HEK293T (cell line): ENCODE measurements around the gene GSTK1.

Experiments
- CTCF ChIA-PET: fragments of 350-600 bp; formaldehyde crosslinking; extraction: SDS; loops from one replicate; lab custom pipeline; 2021; ENCODE audit warnings: antibody characterized with exemption, inconsistent platforms; lab: Yijun Ruan, JAX
- POLR2A ChIA-PET: fragments of 350-600 bp; formaldehyde crosslinking; extraction: SDS; loops from one replicate; lab custom pipeline; 2020; ENCODE audit warnings: antibody characterized with exemption, inconsistent platforms; lab: Yijun Ruan, JAX
- DNase-seq: peaks from one replicate; pipeline ENCODE4 v3.0.0; 2012; ENCODE audit warnings: mixed read lengths; ENCODE audit errors: extremely low spot score
- ARNT ChIP-seq: fragments of 450-650 bp; IDR thresholded peaks from 2 replicates; pipeline ENCODE4 v1.6.1; 2017; ENCODE audit warnings: mild to moderate bottlenecking
- BHLHE40 ChIP-seq: fragments of 450-650 bp; IDR thresholded peaks from 2 replicates; pipeline ENCODE4 v1.6.1; 2016; ENCODE audit warnings: mild to moderate bottlenecking, moderate library complexity, borderline replicate concordance
- CTBP1 ChIP-seq: fragments of 450-650 bp; IDR thresholded peaks from 2 replicates; pipeline ENCODE4 v1.6.1; 2016; ENCODE audit warnings: borderline replicate concordance
- ELF4 ChIP-seq: fragments of 450-650 bp; IDR thresholded peaks from 2 replicates; pipeline ENCODE4 v1.6.1; 2017; ENCODE audit warnings: antibody characterized with exemption
- FOXA1 ChIP-seq: fragments of 450-650 bp; IDR thresholded peaks from 2 replicates; pipeline ENCODE4 v1.6.1; 2016; ENCODE audit warnings: mild to moderate bottlenecking
- FOXK2 ChIP-seq: fragments of 450-650 bp; IDR thresholded peaks from 2 replicates; pipeline ENCODE4 v1.6.1; 2016; ENCODE audit warnings: mild to moderate bottlenecking
- FOXM1 ChIP-seq: fragments of 450-650 bp; IDR thresholded peaks from 2 replicates; pipeline ENCODE4 v1.6.1; 2017; ENCODE audit warnings: mild to moderate bottlenecking, borderline replicate concordance
- HDGF ChIP-seq: fragments of 450-650 bp; IDR thresholded peaks from 2 replicates; pipeline ENCODE4 v1.6.1; 2017; ENCODE audit warnings: antibody characterized with exemption, borderline replicate concordance
- L3MBTL2 ChIP-seq: fragments of 450-650 bp; conservative IDR thresholded peaks from 2 replicates; pipeline ENCODE4 v1.6.1; 2016; ENCODE audit warnings: mild to moderate bottlenecking
- LEF1 ChIP-seq: fragments of 450-650 bp; IDR thresholded peaks from 2 replicates; pipeline ENCODE4 v1.6.1; 2017; ENCODE audit warnings: mild to moderate bottlenecking, borderline replicate concordance
- NFRKB ChIP-seq: fragments of 450-650 bp; IDR thresholded peaks from 2 replicates; pipeline ENCODE4 v1.6.1; 2016; ENCODE audit warnings: mild to moderate bottlenecking, moderate library complexity
- PKNOX1 ChIP-seq: fragments of 450-650 bp; IDR thresholded peaks from 2 replicates; pipeline ENCODE4 v1.6.1; 2016
- SP1 ChIP-seq: fragments of 450-650 bp; IDR thresholded peaks from 2 replicates; pipeline ENCODE4 v1.6.1; 2017
- SUZ12 ChIP-seq: fragments of 450-650 bp; IDR thresholded peaks from 2 replicates; pipeline ENCODE4 v1.6.1; 2016; ENCODE audit warnings: mild to moderate bottlenecking
- TARDBP ChIP-seq: fragments of 450-650 bp; IDR thresholded peaks from 2 replicates; pipeline ENCODE4 v1.6.1; 2016
- ZNF384 ChIP-seq: fragments of 450-650 bp; IDR thresholded peaks from 2 replicates; pipeline ENCODE4 v1.6.1; 2016

Gene GSTK1

GRCh38 chr7:143256325-143256724, 6.9 kb upstream of the GSTK1 start:
- TF ChIP-seq FOXK2 (no peak), ZNF384 (no peak), L3MBTL2 (no peak), ELF4 (no peak), TARDBP (no peak), HDGF (no peak), ARNT (no peak), PKNOX1 (no peak), CTBP1 (no peak), SUZ12 (no peak), SP1 (no peak), BHLHE40 (no peak)
- ChIA-PET CTCF (interaction anchor here (1.4 kb wide), 1 partner anchor 16 kb away, joined by 3 read pairs; no protein-coding TSS in a partner anchor), POLR2A (no interaction called here)

GRCh38 chr7:143256932-143257331, 6.3 kb upstream of the GSTK1 start:
- ChIA-PET POLR2A (no interaction called here), CTCF (interaction anchor here (0.6 to 1.4 kb wide), 3 partner anchors 17 to 1122 kb away, joined by 3 to 4 read pairs (median 3); no protein-coding TSS in a partner anchor)
- DNase-seq = no peak
- TF ChIP-seq LEF1 (no peak), PKNOX1 (no peak), ARNT (no peak), CTBP1 (no peak), FOXA1 (no peak), NFRKB (no peak), ZNF384 (no peak), BHLHE40 (no peak), TARDBP (no peak), HDGF (no peak), FOXK2 (no peak), SUZ12 (no peak), FOXM1 (no peak), SP1 (no peak), L3MBTL2 (no peak), ELF4 (no peak)

More at GRCh38 chr7:143256325-143256724, 6.9 kb upstream of the GSTK1 start:
- DNase-seq = no peak

- no peak for DNase-seq
- ChIA-PET CTCF (interaction anchor here (0.6 to 0.7 kb wide), 2 partner anchors 52 to 1122 kb away, joined by 3 to 4 read pairs; no protein-coding TSS in a partner anchor), POLR2A (no interaction called here)
- no peak for TF ChIP-seq LEF1
- TF ChIP-seq PKNOX1 = no peak
- no peak for TF ChIP-seq BHLHE40
- TF ChIP-seq TARDBP = no peak
- no peak for TF ChIP-seq ARNT
- TF ChIP-seq L3MBTL2 = no peak
- no peak for TF ChIP-seq SUZ12
- TF ChIP-seq HDGF = no peak
Measured at GRCh38 chr7:143257501-143257900, 5.7 kb upstream of the GSTK1 start.

GRCh38 chr7:143258831-143259230, 4.4 kb upstream of the GSTK1 start:
- DNase-seq = no peak
- ChIA-PET CTCF (interaction anchor here (1.0 kb wide), 1 partner anchor 18 kb away, joined by 4 read pairs; no protein-coding TSS in a partner anchor), POLR2A (no interaction called here)
- TF ChIP-seq HDGF = no peak
- no peak for TF ChIP-seq ARNT
- TF ChIP-seq NFRKB = no peak
- TF ChIP-seq SUZ12 = no peak
- TF ChIP-seq ELF4 = no peak
- TF ChIP-seq ZNF384 = no peak
- TF ChIP-seq BHLHE40 = no peak
- no peak for TF ChIP-seq LEF1
- no peak for TF ChIP-seq PKNOX1
- TF ChIP-seq L3MBTL2 = no peak
- TF ChIP-seq CTBP1 = no peak
- no peak for TF ChIP-seq FOXM1
- TF ChIP-seq SP1 = no peak
- no peak for TF ChIP-seq FOXA1
- no peak for TF ChIP-seq TARDBP
- TF ChIP-seq FOXK2 = no peak

- ChIA-PET CTCF (no interaction called here), POLR2A (no interaction called here)
- TF ChIP-seq SP1 (no peak), HDGF (no peak), CTBP1 (no peak), PKNOX1 (no peak), ARNT (no peak), FOXK2 (no peak), ELF4 (no peak), TARDBP (no peak), SUZ12 (no peak)
- DNase-seq = no peak
Measured at GRCh38 chr7:143259765-143260164, 3.5 kb upstream of the GSTK1 start.
